ENCODE measurements around the gene HBG2. TPM values are rescaled to one million over a fixed set of nuclear protein-coding genes. Genes with fewer than 3 reads are reported as not detected.

Gene HBG2
- total and polyA plus RNA-seq, 10 of the 15 experiments (the other 5 are each of a cell fraction or from before 2014, with no cell fraction given), result 1.1 to 8.3 (median 2.9) TPM; not detected in 5

GRCh38 chr11:5229796-5230195 is 24.8 kb downstream of the HBG2 start:
- Histone ChIP-seq H3K27me3 (replicated peaks in 1 of 2; ENCODE audit: control insufficient read depth in 2 of 2, insufficient read depth in 2 of 2, low read length in 1 of 2) (no peaks in the 10 kb centered on the region), H3K4me3 (no peak overlapping the region), H3K27ac (ENCODE audit: control insufficient read depth, insufficient read depth) (no peak overlapping the region), H3K9me3 (replicated peaks; ENCODE audit: control insufficient read depth, insufficient read depth, low read length) (no peaks in the 10 kb centered on the region), H2AFZ (ENCODE audit: control insufficient read depth, low read depth, low read length) (no peak overlapping the region), H3K36me3 (ENCODE audit: control insufficient read depth in 2 of 2, insufficient read depth in 2 of 2, low read length in 1 of 2) (no peaks in the 10 kb centered on the region), H3K79me2 (ENCODE audit: control insufficient read depth, insufficient read depth, low read length) (no peaks in the 10 kb centered on the region), H3K9ac (ENCODE audit: control insufficient read depth, insufficient read depth, low read length) (no peak overlapping the region), H4K20me1 (ENCODE audit: control insufficient read depth, insufficient read depth) (no peaks in the 10 kb centered on the region), H3K4me2 (ENCODE audit: control insufficient read depth, insufficient read depth) (no peak overlapping the region), H3K4me1 (ENCODE audit: control insufficient read depth, insufficient read depth, low read length) (no peaks in the 10 kb centered on the region; the same call in 1 of the 2 replicates)
- no peak for TF ChIP-seq STAT1 (conservative IDR thresholded peaks at IDR 0.05)
- no peak for TF ChIP-seq SIX5 (IDR thresholded peaks at IDR 0.05; ENCODE audit: low read depth, low read length, severe bottlenecking)
- no peak for TF ChIP-seq MLLT1 (IDR thresholded peaks at IDR 0.05)
- TF ChIP-seq RBBP5 (conservative IDR thresholded peaks at IDR 0.05), result no peak
- no peak for TF ChIP-seq SRF (IDR thresholded peaks at IDR 0.05; ENCODE audit: low read depth in 2 of 2, low read length in 2 of 2)
- TF ChIP-seq CHD2 (IDR thresholded peaks at IDR 0.05; ENCODE audit: borderline replicate concordance, low read depth, low read length), result no peak
- TF ChIP-seq BMI1 (IDR thresholded peaks at IDR 0.05; ENCODE audit: borderline replicate concordance), result no peak
- no peak for TF ChIP-seq SUZ12 (IDR thresholded peaks at IDR 0.05; ENCODE audit: unreplicated experiment)
- TF ChIP-seq PAX5 (IDR thresholded peaks at IDR 0.05; ENCODE audit: borderline replicate concordance, low read depth, low read length), result no peak
- TF ChIP-seq MTA3 (IDR thresholded peaks at IDR 0.05; ENCODE audit: borderline replicate concordance, low read length), result no peak
- no peak for TF ChIP-seq FOS (IDR thresholded peaks at IDR 0.05; ENCODE audit: borderline replicate concordance, extremely low read depth, insufficient read length)
- TF ChIP-seq MEF2A (IDR thresholded peaks at IDR 0.05; ENCODE audit: insufficient read depth, low read depth, low read length), result no peak
- no peak for TF ChIP-seq TARDBP (IDR thresholded peaks at IDR 0.05; ENCODE audit: borderline replicate concordance)
- no peak for TF ChIP-seq HCFC1 (IDR thresholded peaks at IDR 0.05; ENCODE audit: low read length)
- no peak for TF ChIP-seq TAF1 (IDR thresholded peaks at IDR 0.05; ENCODE audit: borderline replicate concordance, low read depth, low read length)
- TF ChIP-seq HDAC2 (IDR thresholded peaks at IDR 0.05), result no peak
- TF ChIP-seq NRF1 (conservative IDR thresholded peaks at IDR 0.05; ENCODE audit: low read depth, low read length), result no peak
- TF ChIP-seq E2F4 (IDR thresholded peaks at IDR 0.05; ENCODE audit: low read depth, low read length), result no peak
- DNase-seq (ENCODE audit: low read depth, low spot score) (no peak), FAIRE-seq (no peak), ATAC-seq (no peak)
- CTCF ChIA-PET, result no interaction called here
- RAD21 ChIA-PET (ENCODE audit: unreplicated experiment), result no interaction called here
- SMC1A ChIA-PET (ENCODE audit: uncharacterized antibody, unreplicated experiment), result interaction anchor here (0.7 kb wide), 1 partner anchor 354 kb away, joined by 3 read pairs; no protein-coding TSS in a partner anchor
- intact Hi-C loops (cut with micrococcal nuclease; ENCODE audit: unreplicated experiment) (no loop called here), in situ Hi-C loops (cut with MboI) (no loop called here)
- no TSS peak for BruUV-seq (replicated peaks)
- WGBS (ENCODE audit: insufficient coverage, insufficient replicate concordance, low lambda C conversion rate, missing lambda C conversion rate), result 50% methylated on average over 2 of the region's 2 CpGs
- POLR2A ChIA-PET, result no interaction called here

Measured in GM12878 (cell line).